ENCODE results near the gene WNK2. TPM values are rescaled to one million over a fixed set of nuclear protein-coding genes. Genes with fewer than 3 reads are reported as not detected.

The WNK2 gene
- total RNA-seq, 4 donors from 2014 or later = 18.6 to 89.9 (median 40.8) TPM

DNA sequence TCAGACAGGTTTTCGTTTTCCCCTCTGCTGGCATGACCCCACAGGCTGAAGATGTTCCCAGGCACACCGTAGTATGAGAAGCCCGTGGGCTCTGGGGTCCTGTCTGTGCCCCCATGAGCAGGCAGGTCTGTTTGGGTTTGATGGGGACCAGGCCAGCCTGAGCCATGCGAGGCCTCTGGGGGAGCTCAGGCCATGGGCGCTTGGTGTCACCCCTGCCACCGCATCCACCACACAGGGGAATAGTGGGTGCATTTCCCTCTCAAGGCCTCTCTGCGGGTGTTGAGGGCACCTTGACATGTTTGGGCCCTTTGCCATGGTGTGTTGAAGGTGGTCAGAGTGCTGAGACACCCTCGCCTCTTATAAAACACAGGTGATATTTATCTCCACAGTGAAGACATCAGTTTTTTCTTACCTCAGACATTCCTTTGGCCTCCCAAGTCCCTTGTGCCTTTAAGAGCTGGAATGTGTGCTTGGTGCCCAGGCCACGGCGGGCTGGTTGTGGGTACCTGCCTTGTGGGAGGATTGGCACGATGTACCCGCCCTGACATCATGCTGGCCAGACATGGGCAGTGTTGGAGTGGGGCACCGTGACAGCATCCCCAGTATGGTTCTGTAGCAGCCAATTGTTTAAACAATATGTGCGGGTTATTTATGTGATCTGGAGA, 68.3 kb downstream of the WNK2 start:
- TF ChIP-seq POLR2AphosphoS5 (IDR thresholded peaks at IDR 0.05) (no peak), EP300 (IDR thresholded peaks at IDR 0.05) (no peak), POLR2A (IDR thresholded peaks at IDR 0.05; ENCODE audit: low read depth) (no peak)
- TF ChIP-seq, protein P1, sequence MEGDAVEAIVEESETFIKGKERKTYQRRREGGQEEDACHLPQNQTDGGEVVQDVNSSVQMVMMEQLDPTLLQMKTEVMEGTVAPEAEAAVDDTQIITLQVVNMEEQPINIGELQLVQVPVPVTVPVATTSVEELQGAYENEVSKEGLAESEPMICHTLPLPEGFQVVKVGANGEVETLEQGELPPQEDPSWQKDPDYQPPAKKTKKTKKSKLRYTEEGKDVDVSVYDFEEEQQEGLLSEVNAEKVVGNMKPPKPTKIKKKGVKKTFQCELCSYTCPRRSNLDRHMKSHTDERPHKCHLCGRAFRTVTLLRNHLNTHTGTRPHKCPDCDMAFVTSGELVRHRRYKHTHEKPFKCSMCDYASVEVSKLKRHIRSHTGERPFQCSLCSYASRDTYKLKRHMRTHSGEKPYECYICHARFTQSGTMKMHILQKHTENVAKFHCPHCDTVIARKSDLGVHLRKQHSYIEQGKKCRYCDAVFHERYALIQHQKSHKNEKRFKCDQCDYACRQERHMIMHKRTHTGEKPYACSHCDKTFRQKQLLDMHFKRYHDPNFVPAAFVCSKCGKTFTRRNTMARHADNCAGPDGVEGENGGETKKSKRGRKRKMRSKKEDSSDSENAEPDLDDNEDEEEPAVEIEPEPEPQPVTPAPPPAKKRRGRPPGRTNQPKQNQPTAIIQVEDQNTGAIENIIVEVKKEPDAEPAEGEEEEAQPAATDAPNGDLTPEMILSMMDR (IDR thresholded peaks at IDR 0.05) = no peak
- intact Hi-C loops (cut with DNase I) = no loop called here
- H3K4me1 ChIP-seq = peaks cover 8 to 28% (median 16%) of the 10 kb centered on the region in 4 donors
- DNase-seq (ENCODE audit: extremely low spot score) = no peak
- no peak overlapping the region for H3K4me3 ChIP-seq
- no peaks in the 10 kb centered on the region for H3K27me3 ChIP-seq
- peaks cover 0 to 36% (median 13%) of the 10 kb centered on the region in 4 donors for H3K36me3 ChIP-seq
- no peak overlapping the region for H3K27ac ChIP-seq (replicated peaks in 1 of 4)
- 75% methylated on average over 10 of the region's 14 CpGs for WGBS
- no peaks in the 10 kb centered on the region for H3K9me3 ChIP-seq

DNA sequence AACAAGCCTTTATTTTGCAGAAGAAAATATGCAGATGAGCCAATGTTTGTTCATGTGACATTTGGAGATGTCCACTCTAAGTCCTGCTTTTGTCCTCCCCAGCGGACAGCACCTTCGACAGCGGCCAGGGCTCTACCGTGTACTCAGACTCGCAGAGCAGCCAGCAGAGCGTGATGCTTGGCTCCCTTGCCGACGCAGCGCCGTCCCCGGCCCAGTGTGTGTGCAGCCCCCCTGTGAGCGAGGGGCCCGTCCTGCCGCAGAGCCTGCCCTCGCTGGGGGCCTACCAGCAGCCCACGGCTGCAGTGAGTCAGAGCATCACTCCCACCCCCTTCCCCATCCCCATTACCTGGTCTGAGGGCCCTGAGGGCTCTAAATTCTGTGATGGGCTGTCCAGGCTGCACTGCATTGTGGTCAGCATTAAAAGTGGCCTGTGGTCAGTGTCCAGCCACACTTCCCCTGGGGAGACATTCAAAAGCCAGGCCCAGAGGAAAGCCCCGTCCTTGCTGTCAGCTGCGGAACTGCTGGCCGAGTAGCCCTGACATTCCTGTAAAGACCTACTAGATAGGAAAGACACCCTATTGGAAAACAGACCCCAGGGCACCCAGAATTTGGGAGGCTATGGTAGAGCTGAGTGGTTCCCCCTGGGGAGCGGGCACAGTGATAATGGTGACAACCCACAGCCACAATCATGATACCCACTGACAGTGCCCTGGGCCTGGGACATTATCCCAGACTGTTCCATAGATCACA, 69.0 kb downstream of the WNK2 start:
- TF ChIP-seq EP300 (IDR thresholded peaks at IDR 0.05) (no peak), POLR2AphosphoS5 (IDR thresholded peaks at IDR 0.05) (no peak), POLR2A (IDR thresholded peaks at IDR 0.05; ENCODE audit: low read depth) (no peak)
- TF ChIP-seq, protein P1 (IDR thresholded peaks at IDR 0.05) = no peak
- peaks cover 5 to 26% (median 15%) of the 10 kb centered on the region in 4 donors for H3K4me1 ChIP-seq
- H3K36me3 ChIP-seq = peaks cover 0 to 42% (median 11%) of the 10 kb centered on the region in 4 donors
- DNase-seq (ENCODE audit: extremely low spot score) = no peak
- H3K4me3 ChIP-seq = no peak overlapping the region
- no peaks in the 10 kb centered on the region for H3K27me3 ChIP-seq
- WGBS = 88% methylated on average over 11 of the region's 20 CpGs
- H3K27ac ChIP-seq (replicated peaks in 1 of 4) = no peak overlapping the region
- no peaks in the 10 kb centered on the region for H3K9me3 ChIP-seq
- intact Hi-C loops (cut with DNase I) = no loop called here

DNA sequence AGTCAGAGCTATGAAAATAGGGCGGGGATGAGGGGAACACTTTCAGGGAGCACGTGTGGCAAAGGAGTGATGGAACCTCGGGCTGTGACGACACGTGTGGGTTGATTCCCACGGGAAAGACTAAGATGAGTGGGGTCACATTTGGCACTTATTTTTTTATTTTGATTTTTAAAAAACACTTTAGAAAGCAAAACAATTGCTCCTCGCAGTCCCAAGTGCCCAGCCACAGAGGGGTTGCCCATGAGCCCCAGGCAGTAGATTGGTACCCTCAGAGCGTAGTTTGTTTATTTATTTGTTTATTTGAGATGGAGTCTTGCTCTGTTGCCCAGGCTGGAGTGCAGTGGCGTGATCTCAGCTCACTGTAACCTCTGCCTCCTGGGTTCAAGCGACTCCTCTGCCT, 69.7 kb downstream of the WNK2 start:
- H3K4me3 ChIP-seq = no peak overlapping the region
- H3K36me3 ChIP-seq = peaks cover 0 to 42% (median 11%) of the 10 kb centered on the region in 4 donors
- TF ChIP-seq, protein P1 (IDR thresholded peaks at IDR 0.05) = no peak
- TF ChIP-seq EP300 (IDR thresholded peaks at IDR 0.05) (no peak), POLR2A (IDR thresholded peaks at IDR 0.05; ENCODE audit: low read depth) (no peak), POLR2AphosphoS5 (IDR thresholded peaks at IDR 0.05) (no peak)
- no peak for DNase-seq (ENCODE audit: extremely low spot score)
- intact Hi-C loops (cut with DNase I) = no loop called here
- no peaks in the 10 kb centered on the region for H3K27me3 ChIP-seq
- H3K4me1 ChIP-seq = peaks cover 0 to 19% (median 9%) of the 10 kb centered on the region in 4 donors
- no peaks in the 10 kb centered on the region for H3K9me3 ChIP-seq
- 90% methylated on average over 10 of the region's 10 CpGs for WGBS
- H3K27ac ChIP-seq (replicated peaks in 1 of 4) = no peak overlapping the region

DNA sequence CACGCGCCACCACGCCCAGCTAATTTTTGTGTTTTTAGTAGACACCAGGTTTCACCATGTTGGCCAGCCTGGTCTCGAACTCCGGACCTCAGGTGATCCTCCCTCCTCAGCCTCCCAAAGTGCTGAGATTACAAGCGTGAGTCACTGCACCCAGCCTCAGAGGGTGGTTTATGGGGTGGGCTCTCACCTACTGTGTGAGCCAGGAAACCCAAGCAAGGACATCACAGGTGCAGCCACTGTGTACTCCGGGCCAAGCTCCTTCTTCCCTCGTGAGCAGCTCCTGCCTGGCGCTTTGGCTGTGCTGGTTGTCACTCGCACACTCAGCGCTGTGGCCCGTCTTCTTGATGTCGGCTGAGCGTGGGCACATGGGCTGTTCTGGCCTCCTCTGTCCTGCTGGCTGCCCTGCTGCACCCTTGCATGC, 70.1 kb downstream of the WNK2 start:
- intact Hi-C loops (cut with DNase I) = no loop called here
- H3K36me3 ChIP-seq = peaks cover 0 to 45% (median 14%) of the 10 kb centered on the region in 4 donors
- no peaks in the 10 kb centered on the region for H3K27me3 ChIP-seq
- TF ChIP-seq POLR2AphosphoS5 (IDR thresholded peaks at IDR 0.05) (no peak), EP300 (IDR thresholded peaks at IDR 0.05) (no peak), POLR2A (IDR thresholded peaks at IDR 0.05; ENCODE audit: low read depth) (no peak)
- TF ChIP-seq, protein P1 (IDR thresholded peaks at IDR 0.05) = no peak
- no peaks in the 10 kb centered on the region for H3K9me3 ChIP-seq
- no peak overlapping the region for H3K27ac ChIP-seq (replicated peaks in 1 of 4)
- DNase-seq (ENCODE audit: extremely low spot score) = no peak
- 94% methylated on average over 7 of the region's 14 CpGs for WGBS
- H3K4me3 ChIP-seq = no peak overlapping the region
- H3K4me1 ChIP-seq = peaks cover 0 to 14% (median 4%) of the 10 kb centered on the region in 4 donors

All from esophagus muscularis mucosa (tissue), 4 donors.